ENCODE measurements around the gene WIPI1. TPM values are rescaled to one million over a fixed set of nuclear protein-coding genes. Genes with fewer than 3 reads are reported as not detected.
"Not testable (repeated sequence)": the region's sequence is repeated elsewhere in the genome, so short reads cannot be mapped to it uniquely, and the experiment has no call there.

Gene WIPI1
- total and polyA plus RNA-seq, 2 donors from 2014 or later = 40.9 to 41.2 TPM

DNA sequence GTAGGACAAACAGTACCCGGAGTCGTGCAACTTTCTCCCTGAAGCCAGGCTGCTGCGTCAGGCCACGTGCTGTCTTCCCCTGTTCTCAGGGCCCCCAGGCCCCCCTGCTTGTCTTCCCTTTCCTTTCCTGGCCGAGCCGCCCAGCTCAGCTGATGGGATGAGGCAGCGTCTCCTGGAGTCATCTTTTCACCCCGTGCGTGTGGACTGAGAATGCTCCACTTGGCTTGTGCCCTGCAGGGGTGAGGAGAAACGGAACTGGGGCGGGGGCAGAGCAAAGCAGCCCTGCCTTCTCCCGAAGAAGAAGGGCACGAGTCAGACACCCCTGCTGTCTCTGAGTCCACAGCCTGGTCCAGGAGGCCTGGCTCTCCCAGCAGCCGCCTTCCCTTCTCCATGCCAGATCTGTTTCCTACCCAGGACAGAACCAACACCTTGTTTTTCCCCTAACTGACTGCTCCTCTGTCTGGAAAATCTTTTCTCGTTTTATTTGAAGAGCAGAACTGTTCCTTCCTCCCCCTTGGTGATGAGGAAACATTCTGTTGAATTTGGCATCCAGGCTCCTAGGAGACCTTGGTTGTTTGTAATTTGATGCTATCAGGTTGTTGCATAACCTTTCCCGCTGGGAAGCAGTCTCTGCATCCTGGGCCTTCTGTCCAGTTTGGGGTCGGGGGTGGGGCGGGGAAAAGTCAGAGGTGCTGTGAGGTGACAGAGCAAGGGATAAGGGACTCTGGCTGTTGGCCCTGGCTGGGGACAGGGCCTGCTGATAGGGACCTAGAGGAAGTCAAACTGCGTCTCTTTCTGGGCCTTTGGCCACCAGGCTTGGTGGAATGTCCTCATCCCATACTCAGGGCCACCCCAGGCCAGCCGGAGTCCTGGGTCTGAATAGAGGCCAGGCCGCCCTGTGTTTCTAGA lies 78.8 kb downstream of the WIPI1 start:
- Histone ChIP-seq H3K4me3 (ENCODE audit: low read length in 3 of 3) (no peak overlapping the region), H3K27ac (ENCODE audit: low read depth in 2 of 2, low read length in 2 of 2) (peak overlapping the region; percentile 80 to 94), H3K9me3 (ENCODE audit: control insufficient read depth in 2 of 3, insufficient read depth in 1 of 3, low read length in 3 of 3) (no peaks in the 10 kb centered on the region), H3K36me3 (ENCODE audit: control insufficient read depth in 2 of 3, insufficient read depth in 3 of 3, low read length in 3 of 3) (no peaks in the 10 kb centered on the region), H3K9ac (ENCODE audit: low read length in 3 of 3) (no peak overlapping the region), H3K27me3 (ENCODE audit: control insufficient read depth, insufficient read depth, low read length) (no peaks in the 10 kb centered on the region), H3K4me1 (ENCODE audit: control insufficient read depth in 2 of 3, insufficient read depth in 2 of 3, low read depth in 1 of 3, low read length in 3 of 3) (peaks cover 0 to 6% (median 3%) of the 10 kb centered on the region in 3 donors)
- intact Hi-C loops (cut with DNase I) = no loop called here
- DNase-seq = peak; percentile 65 to 98 (median 78)
- FAIRE-seq = no peak
- TF ChIP-seq, protein P1, sequence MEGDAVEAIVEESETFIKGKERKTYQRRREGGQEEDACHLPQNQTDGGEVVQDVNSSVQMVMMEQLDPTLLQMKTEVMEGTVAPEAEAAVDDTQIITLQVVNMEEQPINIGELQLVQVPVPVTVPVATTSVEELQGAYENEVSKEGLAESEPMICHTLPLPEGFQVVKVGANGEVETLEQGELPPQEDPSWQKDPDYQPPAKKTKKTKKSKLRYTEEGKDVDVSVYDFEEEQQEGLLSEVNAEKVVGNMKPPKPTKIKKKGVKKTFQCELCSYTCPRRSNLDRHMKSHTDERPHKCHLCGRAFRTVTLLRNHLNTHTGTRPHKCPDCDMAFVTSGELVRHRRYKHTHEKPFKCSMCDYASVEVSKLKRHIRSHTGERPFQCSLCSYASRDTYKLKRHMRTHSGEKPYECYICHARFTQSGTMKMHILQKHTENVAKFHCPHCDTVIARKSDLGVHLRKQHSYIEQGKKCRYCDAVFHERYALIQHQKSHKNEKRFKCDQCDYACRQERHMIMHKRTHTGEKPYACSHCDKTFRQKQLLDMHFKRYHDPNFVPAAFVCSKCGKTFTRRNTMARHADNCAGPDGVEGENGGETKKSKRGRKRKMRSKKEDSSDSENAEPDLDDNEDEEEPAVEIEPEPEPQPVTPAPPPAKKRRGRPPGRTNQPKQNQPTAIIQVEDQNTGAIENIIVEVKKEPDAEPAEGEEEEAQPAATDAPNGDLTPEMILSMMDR (IDR thresholded peaks at IDR 0.05; ENCODE audit: borderline replicate concordance, extremely low read depth, insufficient read depth) = no peak

GRCh38 chr17:68377771-68378267 lies 79.5 kb downstream of the WIPI1 start:
- Histone ChIP-seq H3K4me3 (ENCODE audit: low read length in 3 of 3) (no peak overlapping the region), H3K27me3 (ENCODE audit: control insufficient read depth, insufficient read depth, low read length) (no peaks in the 10 kb centered on the region), H3K9ac (ENCODE audit: low read length in 3 of 3) (no peak overlapping the region), H3K36me3 (ENCODE audit: control insufficient read depth in 2 of 3, insufficient read depth in 3 of 3, low read length in 3 of 3) (no peaks in the 10 kb centered on the region), H3K4me1 (ENCODE audit: control insufficient read depth in 2 of 3, insufficient read depth in 2 of 3, low read depth in 1 of 3, low read length in 3 of 3) (peaks cover 0 to 3% (median 0%) of the 10 kb centered on the region in 3 donors), H3K27ac (ENCODE audit: low read depth in 2 of 2, low read length in 2 of 2) (peak overlapping the region; percentile 80 to 94), H3K9me3 (ENCODE audit: control insufficient read depth in 2 of 3, insufficient read depth in 1 of 3, low read length in 3 of 3) (no peaks in the 10 kb centered on the region)
- TF ChIP-seq, protein P1 (IDR thresholded peaks at IDR 0.05; ENCODE audit: borderline replicate concordance, extremely low read depth, insufficient read depth) = no peak
- FAIRE-seq = no peak
- no peak for DNase-seq
- intact Hi-C loops (cut with DNase I) = no loop called here

DNA sequence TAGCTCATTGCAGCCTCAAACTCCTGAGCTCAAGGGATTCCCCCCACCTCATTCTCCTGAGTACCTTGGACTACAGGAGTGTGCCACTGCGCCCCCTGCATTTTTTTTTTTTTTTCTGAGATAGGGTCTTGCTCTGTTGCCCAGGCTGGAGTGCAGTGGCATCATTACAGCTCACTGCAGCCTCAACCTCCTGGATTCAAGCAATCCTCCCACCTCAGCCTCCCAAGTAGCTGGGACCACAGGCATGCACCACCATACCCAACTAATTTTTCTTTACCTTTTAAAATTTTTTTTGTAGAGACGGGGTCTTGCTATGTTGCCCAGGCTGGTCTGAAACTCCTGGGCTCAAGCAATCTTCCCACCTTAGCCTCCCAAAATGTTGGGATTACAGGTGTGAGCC lies 81.1 kb downstream of the WIPI1 start:
- H3K27ac ChIP-seq (ENCODE audit: low read depth in 2 of 2, low read length in 2 of 2); intact Hi-C loops (cut with DNase I); H3K4me3 ChIP-seq (ENCODE audit: low read length in 3 of 3); H3K4me1 ChIP-seq (ENCODE audit: control insufficient read depth in 2 of 3, insufficient read depth in 2 of 3, low read depth in 1 of 3, low read length in 3 of 3); H3K27me3 ChIP-seq (ENCODE audit: control insufficient read depth, insufficient read depth, low read length); H3K36me3 ChIP-seq (ENCODE audit: control insufficient read depth in 2 of 3, insufficient read depth in 3 of 3, low read length in 3 of 3); FAIRE-seq; DNase-seq; H3K9me3 ChIP-seq (ENCODE audit: control insufficient read depth in 2 of 3, insufficient read depth in 1 of 3, low read length in 3 of 3); H3K9ac ChIP-seq (ENCODE audit: low read length in 3 of 3): not testable (repeated sequence)

- DNase-seq (no peak), FAIRE-seq (no peak)
- H3K4me3 ChIP-seq (ENCODE audit: low read length in 3 of 3) = no peak overlapping the region
- H3K36me3 ChIP-seq (ENCODE audit: control insufficient read depth in 2 of 3, insufficient read depth in 3 of 3, low read length in 3 of 3) = no peaks in the 10 kb centered on the region
- H3K4me1 ChIP-seq (ENCODE audit: control insufficient read depth in 2 of 3, insufficient read depth in 2 of 3, low read depth in 1 of 3, low read length in 3 of 3) = peaks cover 0 to 3% (median 0%) of the 10 kb centered on the region in 3 donors
- no peak overlapping the region for H3K9ac ChIP-seq (ENCODE audit: low read length in 3 of 3)
- no peak overlapping the region for H3K27ac ChIP-seq (ENCODE audit: low read depth in 2 of 2, low read length in 2 of 2)
- TF ChIP-seq, protein P1 (IDR thresholded peaks at IDR 0.05; ENCODE audit: borderline replicate concordance, extremely low read depth, insufficient read depth) = no peak
- intact Hi-C loops (cut with DNase I) = no loop called here
- no peaks in the 10 kb centered on the region for H3K27me3 ChIP-seq (ENCODE audit: control insufficient read depth, insufficient read depth, low read length)
- H3K9me3 ChIP-seq (ENCODE audit: control insufficient read depth in 2 of 3, insufficient read depth in 1 of 3, low read length in 3 of 3) = no peaks in the 10 kb centered on the region
Measured at GRCh38 chr17:68375566-68375965, 81.7 kb downstream of the WIPI1 start.

All from kidney (tissue), 14 donors.